AG08395 (cell line): Measurements from ENCODE around the gene CSNK2A1.
A peak's percentile ranks its signal among the peaks of the same experiment; 100 is the strongest.
"Not testable (repeated sequence)": the region's sequence is repeated elsewhere in the genome, so short reads cannot be mapped to it uniquely, and the experiment has no call there.

Source experiments
- DNase-seq: peaks from one replicate; pipeline ENCODE4 v3.0.0; 2012; ENCODE audit warnings: mixed read lengths, low spot score

CSNK2A1 gene

GRCh38 chr20:543369-544152 is at the start of gene CSNK2A1:
Gene CSNK2A1, minus strand, starts transcription at chr20:543790. Its CDS starts 35,239 bp downstream, at chr20:508551.
- peak; percentile 98 for DNase-seq

DNA sequence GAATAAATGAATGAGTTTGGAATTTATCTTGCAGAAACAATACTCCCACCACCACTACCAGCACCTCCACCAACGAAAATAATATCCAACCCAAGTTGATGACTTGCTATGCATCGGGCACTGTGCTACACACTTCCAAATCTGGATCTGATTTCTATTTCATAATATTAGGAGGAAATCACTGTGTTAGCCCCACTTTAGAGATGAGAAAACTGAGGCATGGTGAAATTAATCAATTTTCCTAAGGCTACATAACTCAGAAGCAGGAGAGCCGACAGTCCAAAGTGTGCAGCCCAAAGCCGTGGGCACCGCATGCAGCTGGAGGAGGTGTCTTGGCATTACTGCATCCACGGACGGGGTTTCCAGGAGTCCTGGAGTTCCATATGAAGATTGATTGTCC is 48.9 kb upstream of the CSNK2A1 start:
- no peak for DNase-seq

- no peak for DNase-seq
These were observed 48.4 kb upstream of the CSNK2A1 start for GRCh38 chr20:591941-592340.

DNA sequence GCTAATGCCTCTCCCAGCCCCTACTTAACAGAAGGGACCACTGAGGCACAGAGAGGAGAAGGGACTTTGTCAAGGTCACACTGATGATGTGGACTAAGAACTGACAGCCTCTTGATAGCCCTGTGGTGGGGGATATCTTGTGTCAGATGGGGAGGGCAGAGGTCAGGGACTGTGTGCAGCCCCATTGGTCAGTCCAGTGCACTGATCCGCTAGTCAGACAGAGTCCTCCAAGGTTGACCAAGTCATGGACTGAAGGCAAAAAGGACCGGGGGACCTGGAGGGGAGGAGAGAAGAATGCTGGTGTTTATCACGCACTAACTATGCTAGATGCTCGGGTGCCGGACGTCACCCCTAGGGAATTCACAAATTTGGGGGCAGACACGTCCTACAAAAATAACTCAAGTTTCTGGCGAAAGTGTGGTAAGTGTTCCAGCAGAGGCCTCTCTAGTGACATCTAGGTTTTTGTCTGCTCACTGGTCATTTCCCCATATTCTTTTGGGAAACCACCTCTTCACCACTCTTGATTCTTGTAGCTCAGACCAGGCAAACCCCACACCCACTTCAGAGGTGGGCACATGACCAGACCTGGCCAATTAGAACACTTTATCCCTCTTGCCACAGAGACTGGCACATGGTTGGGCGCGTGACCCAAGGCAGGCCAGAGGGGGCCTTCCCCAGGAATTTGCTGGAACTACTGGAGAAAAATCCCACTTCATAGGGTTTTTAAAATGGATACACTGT is 45.5 kb upstream of the CSNK2A1 start:
- DNase-seq: no peak

GRCh38 chr20:588476-588875 is 44.9 kb upstream of the CSNK2A1 start:
- DNase-seq: no peak

- no peak for DNase-seq
These were observed 41.3 kb upstream of the CSNK2A1 start for GRCh38 chr20:584971-585301.

DNA sequence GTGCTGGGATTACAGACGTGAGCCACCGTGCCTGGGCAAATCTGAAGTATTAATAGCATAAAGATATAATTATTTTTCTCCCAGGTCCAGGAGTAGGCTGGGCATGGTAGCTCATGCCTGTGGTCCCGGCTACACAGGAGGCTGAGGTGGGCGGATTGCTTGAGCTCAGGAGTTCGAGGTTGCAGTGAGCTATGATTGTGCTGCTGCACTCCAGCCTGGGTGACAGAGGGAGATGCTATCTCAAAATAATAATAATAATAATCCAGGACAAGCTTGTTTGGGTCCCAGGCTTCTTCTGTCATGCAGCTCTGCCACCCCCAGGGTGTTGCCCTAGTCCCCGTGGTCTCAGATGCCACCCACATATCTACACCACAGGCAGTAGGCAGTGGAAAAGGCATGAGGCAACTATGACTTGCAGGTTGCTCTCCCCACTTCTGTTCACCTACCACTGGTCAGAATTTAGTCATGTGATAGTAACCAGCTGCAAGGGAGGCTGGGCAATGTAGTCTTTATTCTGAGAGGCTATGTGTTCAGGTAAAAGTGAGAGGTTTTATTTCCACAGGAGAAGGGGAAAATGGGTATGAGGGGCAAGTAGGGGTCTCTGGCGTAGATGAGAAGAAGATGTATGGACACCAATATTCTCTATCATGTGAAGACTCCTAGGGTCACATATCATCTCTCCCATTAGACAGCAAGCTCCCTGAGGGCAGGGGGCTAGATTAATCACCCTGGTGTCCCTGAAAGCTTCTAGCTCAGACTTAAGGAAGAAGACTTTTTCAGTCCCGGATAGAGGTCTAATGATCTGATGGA is 40.8 kb upstream of the CSNK2A1 start:
- DNase-seq: no peak

DNA sequence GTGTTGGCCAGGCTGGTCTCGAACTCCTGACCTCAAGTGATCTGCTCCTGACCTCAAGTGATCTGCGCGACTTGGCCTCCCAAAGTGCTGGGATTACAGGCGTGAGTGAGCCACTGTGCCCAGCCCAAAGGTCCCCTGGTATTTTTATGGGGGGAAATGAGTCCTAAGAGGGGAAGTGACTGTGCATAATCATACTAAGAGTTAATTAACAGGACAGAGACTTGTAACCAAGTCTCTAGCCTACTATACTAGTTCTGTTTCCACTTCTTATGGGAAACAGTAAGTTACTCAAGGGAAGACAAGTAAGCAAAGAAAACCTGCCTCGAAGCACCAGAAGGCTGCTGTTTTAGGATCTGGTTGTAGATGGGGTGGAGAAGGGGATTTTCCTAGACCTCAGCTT is 38.6 kb upstream of the CSNK2A1 start:
- no peak for DNase-seq

DNA sequence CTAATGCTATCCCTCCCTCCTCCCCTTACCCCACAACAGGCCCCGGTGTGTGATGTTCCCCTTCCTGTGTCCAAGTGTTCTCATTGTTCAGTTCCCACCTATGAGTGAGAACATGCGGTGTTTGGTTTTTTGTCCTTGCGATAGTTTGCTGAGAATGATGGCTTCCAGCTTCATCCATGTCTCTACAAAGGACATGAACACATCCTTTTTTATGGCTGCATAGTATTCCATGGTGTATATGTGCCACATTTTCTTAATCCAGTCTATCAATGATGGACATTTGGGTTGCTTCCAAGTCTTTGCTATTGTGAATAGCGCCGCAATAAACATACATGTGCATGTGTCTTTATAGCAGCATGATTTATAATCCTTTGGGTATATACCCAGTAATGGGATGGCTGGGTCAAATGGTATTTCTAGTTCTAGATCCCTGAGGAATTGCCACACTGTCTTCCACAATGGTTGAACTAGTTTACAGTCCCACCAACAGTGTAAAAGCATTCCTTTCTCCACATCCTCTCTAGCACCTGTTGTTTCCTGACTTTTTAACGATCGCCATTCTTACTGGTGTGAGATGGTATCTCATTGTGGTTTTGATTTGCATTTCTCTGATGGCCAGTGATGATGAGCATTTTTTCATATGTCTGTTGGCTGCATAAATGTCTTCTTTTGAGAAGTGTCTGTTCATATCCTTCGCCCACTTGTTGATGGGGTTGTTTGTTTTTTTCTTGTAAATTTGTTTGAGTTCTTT is 35.5 kb upstream of the CSNK2A1 start:
- DNase-seq: not testable (repeated sequence)

DNA sequence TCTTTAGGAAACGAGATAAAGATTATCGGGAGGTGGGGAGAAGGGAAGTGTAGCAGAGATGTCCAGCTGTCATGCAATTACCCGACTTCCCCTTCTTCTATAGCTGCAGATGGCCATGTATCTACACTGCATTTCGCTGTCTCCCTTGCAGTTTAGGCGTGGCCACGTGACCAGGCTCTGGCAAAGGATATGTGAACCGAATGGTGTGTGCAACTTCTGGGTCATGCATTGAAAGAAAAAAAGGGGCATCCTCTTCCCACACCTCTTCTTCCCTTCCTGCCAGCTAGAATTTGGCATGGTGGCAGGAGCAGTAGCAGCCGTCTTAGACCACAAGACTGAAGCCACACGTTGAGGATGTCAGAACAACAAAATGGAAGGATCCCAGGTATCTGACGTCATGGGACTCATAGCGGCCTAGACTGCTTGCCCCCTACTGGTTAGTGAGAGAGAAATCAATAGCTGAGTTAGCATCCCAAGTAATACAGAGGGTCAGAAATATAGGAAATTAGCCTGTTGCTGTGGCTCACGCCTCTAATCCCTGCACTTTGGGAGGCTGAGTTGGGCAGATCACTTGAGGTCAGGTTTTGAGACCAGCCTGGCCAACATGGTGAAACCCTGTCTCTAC is 33.7 kb upstream of the CSNK2A1 start:
- DNase-seq: no peak

- DNase-seq: no peak
These were observed 32.6 kb upstream of the CSNK2A1 start for GRCh38 chr20:576156-576555.

GRCh38 chr20:575230-575629 is 31.6 kb upstream of the CSNK2A1 start:
- DNase-seq: no peak

- no peak for DNase-seq
These were observed 30.8 kb upstream of the CSNK2A1 start for GRCh38 chr20:574297-574942.

GRCh38 chr20:573414-574296 is 30.1 kb upstream of the CSNK2A1 start:
- no peak for DNase-seq

- no peak for DNase-seq
These were observed 29.1 kb upstream of the CSNK2A1 start for GRCh38 chr20:572727-573126.

DNA sequence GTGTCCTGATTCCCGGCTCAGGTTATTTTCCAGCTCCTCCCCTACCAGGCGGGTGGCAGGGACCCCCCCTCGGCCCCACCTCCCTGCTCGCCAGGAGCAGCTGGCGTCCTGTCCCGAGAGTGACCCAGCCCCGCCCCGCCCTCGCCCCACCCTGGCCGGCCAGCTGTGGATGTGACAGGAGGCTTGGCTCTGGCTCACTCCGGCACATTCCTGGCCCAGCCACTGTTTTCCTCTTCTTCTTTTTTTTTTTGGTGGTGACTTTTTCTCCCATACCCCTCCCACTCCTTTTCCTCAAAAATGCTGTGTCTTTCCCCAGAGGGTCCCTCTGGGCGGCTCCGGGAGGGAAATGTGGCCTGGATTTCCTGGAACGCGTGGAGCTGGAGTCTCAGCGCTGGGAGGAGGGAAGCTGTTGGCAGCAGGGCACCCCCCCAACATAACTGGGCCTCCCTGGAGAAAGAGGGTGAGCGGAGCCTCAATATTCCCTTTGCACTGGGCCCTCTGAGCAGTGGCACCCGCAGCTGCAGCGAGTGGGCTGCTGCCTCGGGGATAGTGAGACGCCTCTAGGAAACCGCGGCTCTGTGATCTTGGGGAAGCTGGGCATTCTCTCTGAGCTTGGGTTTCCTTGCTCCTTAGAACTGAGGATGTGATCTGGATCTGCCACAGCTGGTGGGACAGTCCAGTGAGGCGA is 28.3 kb upstream of the CSNK2A1 start:
- no peak for DNase-seq

DNA sequence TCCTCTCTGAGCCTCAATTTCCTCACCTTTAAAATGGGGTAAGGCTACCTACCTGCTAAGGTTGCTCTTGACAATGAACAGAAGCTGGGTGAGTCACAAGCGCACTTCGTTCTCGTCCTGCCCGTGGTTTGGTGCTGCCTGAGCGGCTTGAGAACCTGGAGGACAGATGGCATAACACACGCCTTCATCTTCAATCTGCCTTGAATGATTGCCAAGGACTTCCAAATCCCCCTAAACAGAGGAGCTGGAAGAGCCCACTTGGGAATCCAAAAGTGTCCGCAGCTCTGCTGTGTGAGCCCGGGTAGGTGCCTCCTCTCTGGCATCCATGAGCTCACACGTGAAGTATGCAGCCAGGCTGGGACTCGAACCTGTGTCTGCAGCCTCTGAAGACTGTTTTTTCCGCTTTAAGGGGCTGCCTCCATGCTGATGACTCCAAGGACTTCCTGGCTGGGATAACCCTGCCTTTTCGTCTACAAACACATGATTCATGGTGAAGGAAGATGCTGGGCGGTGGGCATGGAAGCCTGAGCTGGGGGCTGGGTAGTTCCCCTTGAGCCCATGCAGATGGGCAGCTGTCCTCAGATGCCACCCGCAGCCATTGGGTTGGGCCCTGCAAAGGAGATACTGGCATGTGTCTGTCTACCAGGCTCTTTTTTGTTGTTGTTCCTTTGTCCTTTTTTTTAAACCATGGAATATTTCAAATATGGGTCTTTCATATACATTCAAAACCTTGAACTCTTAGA is 25.3 kb upstream of the CSNK2A1 start:
- DNase-seq: no peak

DNA sequence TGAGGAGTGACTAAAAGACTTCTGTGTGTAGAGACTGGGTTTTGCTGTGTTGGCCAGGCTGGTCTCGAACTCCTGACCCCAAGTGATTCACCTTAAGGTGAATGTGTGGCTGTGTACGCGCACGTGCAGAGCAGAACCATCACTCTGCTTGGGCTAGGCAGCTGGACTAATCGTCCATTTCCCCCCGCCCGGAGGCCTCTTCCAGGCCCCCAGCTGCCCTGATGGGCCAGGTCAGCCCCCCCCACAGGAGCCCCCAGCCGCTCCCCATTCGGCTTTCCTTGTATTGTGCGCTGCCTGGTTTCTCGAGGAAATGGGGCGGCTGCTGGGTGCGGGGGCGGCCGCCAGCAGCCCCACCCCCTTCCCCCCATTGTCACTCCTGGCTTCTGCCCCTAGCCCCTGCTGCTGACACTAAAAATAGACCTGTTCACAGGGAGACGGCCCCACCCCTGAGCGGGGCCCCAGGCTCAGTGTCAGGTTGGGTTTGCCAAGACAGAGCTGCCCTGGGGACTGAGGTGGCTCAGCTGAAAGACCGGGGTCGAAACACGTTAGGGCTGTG is 24.6 kb upstream of the CSNK2A1 start:
- no peak for DNase-seq
